HepG2 (cell line): ENCODE measurements around the gene USF1. TPM values are rescaled to one million over a fixed set of nuclear protein-coding genes. Genes with fewer than 3 reads are reported as not detected.

Experiments used
- CERS6 ChIP-seq: sonication (generic); formaldehyde crosslinking; IDR thresholded peaks from 2 replicates; pipeline ENCODE4 v1.5.0; 2020; ENCODE audit warnings: missing genetic modification reagents
- DR1 ChIP-seq: sonication (generic); formaldehyde crosslinking; IDR thresholded peaks from 2 replicates; pipeline ENCODE4 v1.8.0; 2021; ENCODE audit warnings: mild to moderate bottlenecking, missing genetic modification reagents, inconsistent platforms
- HIVEP1 ChIP-seq: sonication (generic); formaldehyde crosslinking; IDR thresholded peaks from 2 replicates; pipeline ENCODE4 v1.4.0; 2020; ENCODE audit warnings: mild to moderate bottlenecking, missing genetic modification reagents
- HOXD1 ChIP-seq: sonication (generic); formaldehyde crosslinking; IDR thresholded peaks from 2 replicates; pipeline ENCODE4 v1.5.0; 2020; ENCODE audit warnings: missing genetic modification reagents
- KIAA2018 ChIP-seq: sonication (generic); formaldehyde crosslinking; IDR thresholded peaks from 2 replicates; pipeline ENCODE4 v1.5.0; 2020; ENCODE audit warnings: mild to moderate bottlenecking, missing genetic modification reagents, borderline replicate concordance
- KMT2A ChIP-seq: sonication (generic); formaldehyde crosslinking; IDR thresholded peaks from 2 replicates; pipeline ENCODE4 v1.4.0; 2020; ENCODE audit warnings: missing genetic modification reagents
- MIER2 ChIP-seq: IDR thresholded peaks from 2 replicates; pipeline ENCODE4 v1.6.1; 2016; ENCODE audit warnings: missing biosample characterization, missing genetic modification reagents
- MTA3 ChIP-seq: sonication (generic); formaldehyde crosslinking; IDR thresholded peaks from 2 replicates; pipeline ENCODE4 v1.4.0; 2020; ENCODE audit warnings: missing genetic modification reagents
- NBN ChIP-seq: fragments of 450-650 bp; conservative IDR thresholded peaks from 2 replicates; pipeline ENCODE4 v1.6.1; 2017
- NFRKB ChIP-seq: fragments of 450-650 bp; IDR thresholded peaks from 2 replicates; pipeline ENCODE4 v1.6.1; 2017
- PAWR ChIP-seq: sonication (generic); formaldehyde crosslinking; IDR thresholded peaks from 2 replicates; pipeline ENCODE4 v1.4.0; 2020; ENCODE audit warnings: missing genetic modification reagents, mild to moderate bottlenecking, borderline replicate concordance
- SMAD3 ChIP-seq: sonication (generic); formaldehyde crosslinking; IDR thresholded peaks from 2 replicates; pipeline ENCODE4 v1.4.0; 2020; ENCODE audit warnings: missing genetic modification reagents
- SP1 ChIP-seq, 2 experiments: fragments of 450-650 bp in 1 of 2; sonication (generic) in 1 of 2; formaldehyde crosslinking in 1 of 2; IDR thresholded peaks; 2 replicates each; pipeline versions ENCODE4 v1.4.0 to v1.6.1; 2016 to 2020; ENCODE audit warnings: missing genetic modification reagents in 1 of 2
- THYN1 ChIP-seq: sonication (generic); formaldehyde crosslinking; IDR thresholded peaks from 2 replicates; pipeline ENCODE4 v1.8.1; 2023; ENCODE audit warnings: low read depth, mild to moderate bottlenecking, moderate library complexity, missing genetic modification reagents, borderline replicate concordance
- ZFAT ChIP-seq: sonication (generic); formaldehyde crosslinking; conservative IDR thresholded peaks from 2 replicates; pipeline ENCODE4 v1.8.1; 2023; ENCODE audit warnings: missing genetic modification reagents, inconsistent platforms
- ZNF276 ChIP-seq: sonication (generic); formaldehyde crosslinking; IDR thresholded peaks from 2 replicates; pipeline ENCODE4 v1.4.0; 2020; ENCODE audit warnings: mild to moderate bottlenecking, low read depth, missing genetic modification reagents
- ZNF337 ChIP-seq: sonication (generic); formaldehyde crosslinking; IDR thresholded peaks from 2 replicates; pipeline ENCODE4 v1.5.1; 2020; ENCODE audit warnings: missing genetic modification reagents, low read depth, mild to moderate bottlenecking, borderline replicate concordance
- ZNF629 ChIP-seq: sonication (generic); formaldehyde crosslinking; conservative IDR thresholded peaks from 2 replicates; pipeline ENCODE4 v1.5.0; 2020; ENCODE audit warnings: missing genetic modification reagents
- polyA plus RNA-seq, 8 experiments: library from polyadenylated mRNA; depleted of rRNA in 3 of 8; stranded (reverse) in 7 of 8; unstranded in 1 of 8; fragments of >200 nt; fragmentation: Illumina TruSeq in 4 of 8; extraction: Trizol in 4 of 8; gene quantifications; 2 replicates each; pipeline versions ENCODE4 v1.2.1 to v1.2.3, GENCODE V29; 2011 to 2016; ENCODE audit warnings: low read depth in 4 of 8, missing spikeins in 1 of 8, mixed read lengths in 1 of 8; ENCODE audit not compliant: insufficient read depth in 1 of 8
- total RNA-seq, 5 experiments: library from RNA; depleted of rRNA; stranded (reverse); fragments of >200 nt; fragmentation: Illumina TruSeq; extraction: Trizol; gene quantifications; 2 replicates each; pipeline ENCODE4 v1.2.3, GENCODE V29; 2016; ENCODE audit warnings: low read depth in 1 of 5
- TF ChIP-seq, protein P1 (sequence below): sonication (generic); formaldehyde crosslinking; IDR thresholded peaks from 2 replicates; pipeline ENCODE4 v1.4.0; 2020; ENCODE audit warnings: missing genetic modification reagents; ENCODE audit errors: not compliant biosample characterization

The USF1 gene
- total and polyA plus RNA-seq, 2 of the 13 experiments (the other 11 are each of a cell fraction or from before 2014, with no cell fraction given), result 26.9 to 39.4 TPM

GRCh38 chr1:161020509-161021164, 25.1 kb downstream of the USF1 start, which contains the start of gene F11R (continued):
- TF ChIP-seq ZNF337 (no peak), PAWR (CRISPR knock-in tag) (no peak), SP1 (IDR thresholded peaks at IDR 0.05) (no peak), SP1 (CRISPR knock-in tag; IDR thresholded peaks at IDR 0.05) (no peak; the same call in 1 of the 2 replicates), MTA3 (CRISPR knock-in tag) (no peak), MIER2 (CRISPR knock-in tag) (no peak), NBN (no peak), DR1 (no peak), KMT2A (CRISPR knock-in tag) (peak; percentile 52; the same call in 1 of the 2 replicates), SMAD3 (CRISPR knock-in tag) (no peak), HOXD1 (CRISPR knock-in tag) (no peak), NFRKB (no peak), ZFAT (no peak), CERS6 (CRISPR knock-in tag) (no peak), ZNF276 (no peak), THYN1 (CRISPR knock-in tag) (no peak), HIVEP1 (CRISPR knock-in tag) (no peak), ZNF629 (CRISPR knock-in tag) (no peak), KIAA2018 (CRISPR knock-in tag) (no peak)
- TF ChIP-seq, protein P1, sequence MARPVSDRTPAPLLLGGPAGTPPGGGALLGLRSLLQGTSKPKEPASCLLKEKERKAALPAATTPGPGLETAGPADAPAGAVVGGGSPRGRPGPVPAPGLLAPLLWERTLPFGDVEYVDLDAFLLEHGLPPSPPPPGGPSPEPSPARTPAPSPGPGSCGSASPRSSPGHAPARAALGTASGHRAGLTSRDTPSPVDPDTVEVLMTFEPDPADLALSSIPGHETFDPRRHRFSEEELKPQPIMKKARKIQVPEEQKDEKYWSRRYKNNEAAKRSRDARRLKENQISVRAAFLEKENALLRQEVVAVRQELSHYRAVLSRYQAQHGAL (CRISPR knock-in tag), result no peak
